ENCODE measurements around the gene DAPP1. TPM values are rescaled to one million over a fixed set of nuclear protein-coding genes. Genes with fewer than 3 reads are reported as not detected.

Gene DAPP1
- total RNA-seq, 2 experiments from 2014 or later = 24.7 to 25.9 TPM

- Mint-ChIP-seq H3K27me3 (no peaks in the 10 kb centered on the region), H3K4me1 (peaks cover 86% of the 10 kb centered on the region), H3K27ac (peak overlapping the region; percentile 96), H3K4me3 (no peak overlapping the region), H3K9me3 (ENCODE audit: low read depth) (no peaks in the 10 kb centered on the region), H3K36me3 (ENCODE audit: low read depth) (peaks cover 50% of the 10 kb centered on the region)
- ChIA-PET CTCF (interaction anchor here (0.6 to 3.3 kb wide), 4 partner anchors 11 to 45 kb away, joined by 3 to 14 read pairs (median 4); no protein-coding TSS in a partner anchor), POLR2A (no interaction called here)
- intact Hi-C loops (cut with DNase I, micrococcal nuclease) = loop anchor here (2.0 to 5.0 kb wide), 5 partner anchors 34 to 346 kb away; no protein-coding TSS in a partner anchor
- DNase-seq (no peak), ATAC-seq (no peak)
Measured at GRCh38 chr4:99853190-99853589, 36.6 kb downstream of the DAPP1 start.

GRCh38 chr4:99853999-99854398, 37.4 kb downstream of the DAPP1 start:
- peaks cover 80% of the 10 kb centered on the region for H3K4me1 Mint-ChIP-seq
- peaks cover 52% of the 10 kb centered on the region for H3K36me3 Mint-ChIP-seq (ENCODE audit: low read depth)
- intact Hi-C loops (cut with DNase I, micrococcal nuclease) = loop anchor here (2.0 to 5.0 kb wide), 5 partner anchors 33 to 347 kb away; no protein-coding TSS in a partner anchor
- no peak overlapping the region for H3K4me3 Mint-ChIP-seq
- H3K27me3 Mint-ChIP-seq = no peaks in the 10 kb centered on the region
- H3K9me3 Mint-ChIP-seq (ENCODE audit: low read depth) = no peaks in the 10 kb centered on the region
- POLR2A ChIA-PET = no interaction called here
- CTCF ChIA-PET = interaction anchor here (3.3 kb wide), 1 partner anchor 46 kb away, joined by 14 read pairs; no protein-coding TSS in a partner anchor
- DNase-seq (no peak), ATAC-seq (no peak)
- H3K27ac Mint-ChIP-seq = no peak overlapping the region

GRCh38 chr4:99855678-99856077, 39.1 kb downstream of the DAPP1 start:
- ChIA-PET POLR2A (no interaction called here), CTCF (interaction anchor here (1.1 to 4.2 kb wide), 5 partner anchors 18 to 47 kb away, joined by 3 to 19 read pairs (median 4); no protein-coding TSS in a partner anchor)
- H3K27me3 Mint-ChIP-seq = no peaks in the 10 kb centered on the region
- peak overlapping the region; percentile 70 for H3K27ac Mint-ChIP-seq
- DNase-seq = peak; percentile 49
- H3K9me3 Mint-ChIP-seq (ENCODE audit: low read depth) = no peaks in the 10 kb centered on the region
- H3K4me3 Mint-ChIP-seq = no peak overlapping the region
- H3K4me1 Mint-ChIP-seq = peaks cover 67% of the 10 kb centered on the region
- intact Hi-C loops (cut with DNase I, micrococcal nuclease) = loop anchor here (1.0 to 2.0 kb wide), 3 partner anchors 7 to 37 kb away; no protein-coding TSS in a partner anchor
- peaks cover 42% of the 10 kb centered on the region for H3K36me3 Mint-ChIP-seq (ENCODE audit: low read depth)
- ATAC-seq = peak; percentile 16

GRCh38 chr4:99856166-99856565, 39.5 kb downstream of the DAPP1 start:
- DNase-seq (peak; percentile 46), ATAC-seq (peak; percentile 58)
- peak overlapping the region; percentile 13 for H3K4me3 Mint-ChIP-seq
- ChIA-PET CTCF (interaction anchor here (0.7 to 4.2 kb wide), 7 partner anchors 10 to 48 kb away, joined by 3 to 19 read pairs (median 3); no protein-coding TSS in a partner anchor), POLR2A (no interaction called here)
- no peaks in the 10 kb centered on the region for H3K27me3 Mint-ChIP-seq
- H3K36me3 Mint-ChIP-seq (ENCODE audit: low read depth) = peaks cover 40% of the 10 kb centered on the region
- intact Hi-C loops (cut with DNase I, micrococcal nuclease) = loop anchor here (1.0 to 2.0 kb wide), 3 partner anchors 8 to 37 kb away; no protein-coding TSS in a partner anchor
- H3K9me3 Mint-ChIP-seq (ENCODE audit: low read depth) = no peaks in the 10 kb centered on the region
- H3K27ac Mint-ChIP-seq = peak overlapping the region; percentile 85
- peaks cover 67% of the 10 kb centered on the region for H3K4me1 Mint-ChIP-seq

DNA sequence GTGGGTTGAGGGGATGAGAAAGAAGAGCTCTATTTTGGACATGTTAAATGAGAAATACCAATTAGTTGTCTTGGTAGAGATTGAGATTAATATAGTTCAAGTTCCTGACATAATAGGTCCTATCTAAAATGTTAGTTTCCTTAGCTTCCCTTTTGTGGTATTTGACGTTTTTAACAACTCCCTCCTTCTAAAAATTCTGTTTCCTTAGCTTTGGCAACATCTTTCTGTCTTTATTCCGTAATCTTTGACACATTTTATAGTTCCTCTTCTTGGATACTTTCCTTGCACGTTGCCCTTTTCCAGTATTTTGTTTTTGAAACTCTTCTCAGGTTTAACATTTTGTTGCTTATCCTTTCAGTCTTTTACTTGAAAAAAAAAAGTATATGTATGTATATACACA, 40.7 kb downstream of the DAPP1 start:
- ChIA-PET POLR2A (interaction anchor here (0.6 kb wide), 1 partner anchor 103 kb away, joined by 4 read pairs; no protein-coding TSS in a partner anchor), CTCF (interaction anchor here (0.9 to 4.2 kb wide), 5 partner anchors 26 to 91 kb away, joined by 3 to 19 read pairs (median 3); no protein-coding TSS in a partner anchor)
- H3K27me3 Mint-ChIP-seq = no peaks in the 10 kb centered on the region
- peaks cover 44% of the 10 kb centered on the region for H3K36me3 Mint-ChIP-seq (ENCODE audit: low read depth)
- intact Hi-C loops (cut with DNase I, micrococcal nuclease) = loop anchor here in 1 of 2 experiments (2.0 kb wide), 1 partner anchor 35 kb away; no protein-coding TSS in a partner anchor
- peak overlapping the region; percentile 85 for H3K27ac Mint-ChIP-seq
- no peaks in the 10 kb centered on the region for H3K9me3 Mint-ChIP-seq (ENCODE audit: low read depth)
- DNase-seq (no peak), ATAC-seq (no peak)
- no peak overlapping the region for H3K4me3 Mint-ChIP-seq
- peaks cover 69% of the 10 kb centered on the region for H3K4me1 Mint-ChIP-seq

DNA sequence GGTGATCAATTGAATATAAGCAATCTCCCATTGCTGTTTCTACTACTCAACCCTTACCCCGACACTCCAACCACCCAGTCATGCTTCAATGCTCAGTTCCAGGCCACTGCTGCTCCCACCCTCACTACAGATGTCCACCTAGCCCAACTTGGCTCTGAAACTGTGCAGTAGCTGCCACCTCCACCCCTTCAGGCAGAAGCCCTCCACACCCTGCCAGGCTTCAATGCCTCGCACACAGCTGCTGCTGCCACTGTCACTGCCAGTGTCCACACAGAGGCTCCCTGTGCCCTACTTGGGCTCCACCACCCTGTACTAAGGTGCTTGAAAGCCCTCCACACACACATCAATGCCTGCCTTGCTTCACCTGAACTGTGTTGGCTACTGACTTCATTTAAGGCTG, 43.0 kb downstream of the DAPP1 start:
- no peaks in the 10 kb centered on the region for H3K9me3 Mint-ChIP-seq (ENCODE audit: low read depth)
- POLR2A ChIA-PET = no interaction called here
- intact Hi-C loops (cut with DNase I, micrococcal nuclease) = no loop called here
- H3K36me3 Mint-ChIP-seq (ENCODE audit: low read depth) = peaks cover 35% of the 10 kb centered on the region
- H3K4me1 Mint-ChIP-seq = peaks cover 50% of the 10 kb centered on the region
- H3K4me3 Mint-ChIP-seq = no peak overlapping the region
- CTCF ChIA-PET = interaction anchor here (4.2 kb wide), 1 partner anchor 48 kb away, joined by 19 read pairs; no protein-coding TSS in a partner anchor
- ATAC-seq (no peak), DNase-seq (no peak)
- no peaks in the 10 kb centered on the region for H3K27me3 Mint-ChIP-seq
- H3K27ac Mint-ChIP-seq = peak overlapping the region; percentile 2

GRCh38 chr4:99860521-99860920, 43.9 kb downstream of the DAPP1 start:
- H3K4me1 Mint-ChIP-seq = peaks cover 41% of the 10 kb centered on the region
- H3K27me3 Mint-ChIP-seq = no peaks in the 10 kb centered on the region
- no peak for DNase-seq
- no peak overlapping the region for H3K4me3 Mint-ChIP-seq
- ATAC-seq = no peak
- peaks cover 34% of the 10 kb centered on the region for H3K36me3 Mint-ChIP-seq (ENCODE audit: low read depth)
- no peaks in the 10 kb centered on the region for H3K9me3 Mint-ChIP-seq (ENCODE audit: low read depth)
- intact Hi-C loops (cut with DNase I, micrococcal nuclease) = no loop called here
- no peak overlapping the region for H3K27ac Mint-ChIP-seq
- ChIA-PET POLR2A (no interaction called here), CTCF (interaction anchor here (0.8 kb wide), 1 partner anchor 9 kb away, joined by 4 read pairs; no protein-coding TSS in a partner anchor)

DNA sequence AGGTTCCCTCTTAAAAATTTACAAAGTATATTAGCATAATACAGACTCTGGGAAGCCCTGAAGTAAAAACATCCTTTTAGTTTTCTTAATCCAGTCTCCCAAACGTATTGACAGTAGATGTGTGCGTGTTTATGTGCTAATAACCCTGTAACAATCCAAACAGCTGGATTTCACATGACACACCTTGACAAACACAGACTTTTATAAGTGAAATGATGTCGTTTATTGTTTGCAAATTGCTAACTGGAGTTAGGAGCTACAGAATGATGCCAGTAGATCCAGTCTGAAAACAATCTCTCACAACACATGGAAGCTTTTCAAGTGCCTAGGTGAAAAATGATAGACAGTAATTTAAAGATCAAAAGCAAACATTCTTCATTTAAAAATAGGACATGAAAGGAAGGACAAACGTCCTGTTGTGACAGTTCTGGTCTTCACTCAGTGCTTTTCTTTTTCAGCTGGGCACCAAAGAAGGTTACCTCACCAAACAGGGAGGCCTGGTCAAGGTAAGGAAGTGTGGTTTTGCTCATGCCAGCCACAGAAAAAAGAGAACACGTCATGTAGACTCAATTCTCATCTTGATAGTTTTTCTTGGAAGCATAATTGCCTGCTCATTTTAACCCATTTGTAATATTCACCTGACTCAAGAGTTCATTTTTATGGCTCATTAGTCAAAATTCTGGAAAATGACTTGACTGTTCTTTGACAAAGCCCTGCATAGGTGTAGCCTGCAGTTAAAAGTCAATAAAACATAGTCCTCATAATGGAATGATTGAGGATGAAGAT, 44.7 kb downstream of the DAPP1 start:
- DNase-seq = peak; percentile 43
- peak; percentile 84 for ATAC-seq
- Mint-ChIP-seq H3K9me3 (ENCODE audit: low read depth) (no peaks in the 10 kb centered on the region), H3K4me1 (peaks cover 34% of the 10 kb centered on the region), H3K36me3 (ENCODE audit: low read depth) (peaks cover 34% of the 10 kb centered on the region), H3K27me3 (no peaks in the 10 kb centered on the region), H3K27ac (peak overlapping the region; percentile 55), H3K4me3 (no peak overlapping the region)
- ChIA-PET CTCF (interaction anchor here (0.8 kb wide), 2 partner anchors 10 to 14 kb away, joined by 4 read pairs; no protein-coding TSS in a partner anchor), POLR2A (interaction anchor here (0.7 to 0.8 kb wide), 2 partner anchors 9 to 933 kb away, joined by 3 to 4 read pairs; no protein-coding TSS in a partner anchor)
- intact Hi-C loops (cut with DNase I, micrococcal nuclease) = loop anchor here (1.0 kb wide), 2 partner anchors 10 to 46 kb away; no protein-coding TSS in a partner anchor

- intact Hi-C loops (cut with DNase I, micrococcal nuclease) = no loop called here
- ATAC-seq (no peak), DNase-seq (no peak)
- Mint-ChIP-seq H3K4me3 (no peak overlapping the region), H3K9me3 (ENCODE audit: low read depth) (no peaks in the 10 kb centered on the region), H3K4me1 (peaks cover 25% of the 10 kb centered on the region), H3K27ac (no peak overlapping the region), H3K27me3 (no peaks in the 10 kb centered on the region), H3K36me3 (ENCODE audit: low read depth) (peaks cover 31% of the 10 kb centered on the region)
- CTCF ChIA-PET = interaction anchor here (0.7 to 1.2 kb wide), 3 partner anchors 11 to 52 kb away, joined by 3 to 4 read pairs (median 3); no protein-coding TSS in a partner anchor
- POLR2A ChIA-PET = no interaction called here
Measured at GRCh38 chr4:99863804-99864203, 47.2 kb downstream of the DAPP1 start.

DNA sequence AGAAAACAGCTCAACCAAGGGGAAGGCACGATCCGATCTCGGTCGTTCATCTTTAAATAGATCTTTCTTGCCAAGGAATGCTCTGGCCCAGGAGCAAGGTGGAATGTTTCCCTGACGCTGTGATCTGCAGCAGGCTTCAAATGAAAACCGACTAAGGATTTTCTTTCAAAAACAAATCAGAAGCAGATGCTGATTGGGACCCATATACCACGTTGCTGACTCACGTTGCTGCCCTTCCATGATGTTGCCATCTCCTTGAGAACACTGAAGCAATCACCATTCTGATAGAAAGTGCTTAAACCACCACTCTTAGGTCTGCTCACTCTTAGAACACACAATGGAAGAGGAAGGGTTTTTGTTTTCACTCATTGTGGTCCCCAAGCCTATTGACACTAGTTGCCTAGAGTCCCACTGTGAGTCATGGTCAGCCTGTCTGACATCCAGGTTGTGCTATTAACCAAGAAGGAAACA, 51.5 kb downstream of the DAPP1 start:
- intact Hi-C loops (cut with DNase I, micrococcal nuclease) = loop anchor here (1.0 to 2.0 kb wide), 3 partner anchors 16 to 21 kb away; no protein-coding TSS in a partner anchor
- H3K4me3 Mint-ChIP-seq = no peak overlapping the region
- ATAC-seq (peak; percentile 95), DNase-seq (peak; percentile 49)
- peaks cover 30% of the 10 kb centered on the region for H3K36me3 Mint-ChIP-seq (ENCODE audit: low read depth)
- POLR2A ChIA-PET = no interaction called here
- H3K27me3 Mint-ChIP-seq = no peaks in the 10 kb centered on the region
- CTCF ChIA-PET = interaction anchor here (1.0 kb wide), 1 partner anchor 304 kb away, joined by 4 read pairs; the partner anchor contains the start of gene TRMT10A
- H3K27ac Mint-ChIP-seq = peak overlapping the region; percentile 72
- H3K4me1 Mint-ChIP-seq = peaks cover 12% of the 10 kb centered on the region
- H3K9me3 Mint-ChIP-seq (ENCODE audit: low read depth) = no peaks in the 10 kb centered on the region

DNA sequence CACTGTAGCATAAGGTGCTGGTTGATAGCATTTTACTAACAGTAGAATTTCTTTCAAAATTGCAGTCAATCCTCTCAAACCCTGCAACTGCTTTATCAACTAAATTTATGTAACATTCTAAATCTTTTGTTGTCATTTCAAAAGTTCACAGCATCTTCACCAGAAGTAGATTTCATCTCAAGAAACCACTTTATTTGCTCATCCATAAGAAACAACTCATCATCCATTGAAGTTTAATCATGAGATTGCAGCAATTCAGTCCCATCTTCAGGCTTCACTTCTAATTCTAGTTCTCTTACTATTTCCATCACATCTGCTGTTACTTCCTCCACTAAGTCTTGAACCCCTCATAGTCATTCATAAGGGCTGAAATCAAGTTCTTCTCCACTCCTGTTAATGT, 55.9 kb downstream of the DAPP1 start:
- no peaks in the 10 kb centered on the region for H3K27me3 Mint-ChIP-seq
- intact Hi-C loops (cut with DNase I, micrococcal nuclease) = no loop called here
- CTCF ChIA-PET = no interaction called here
- no peak overlapping the region for H3K4me3 Mint-ChIP-seq
- POLR2A ChIA-PET = no interaction called here
- DNase-seq (no peak), ATAC-seq (no peak)
- peaks cover 15% of the 10 kb centered on the region for H3K4me1 Mint-ChIP-seq
- peaks cover 15% of the 10 kb centered on the region for H3K36me3 Mint-ChIP-seq (ENCODE audit: low read depth)
- no peaks in the 10 kb centered on the region for H3K9me3 Mint-ChIP-seq (ENCODE audit: low read depth)
- H3K27ac Mint-ChIP-seq = no peak overlapping the region

Measured in activated CD4-positive, alpha-beta T cell treated with anti-CD3 and anti-CD28 coated beads for 36 hours (primary cell).